Muscle of arm (tissue), 14 donors: Measurements from ENCODE around the gene ZNF791. TPM values are rescaled to one million over a fixed set of nuclear protein-coding genes. Genes with fewer than 3 reads are reported as not detected.
"Not testable (repeated sequence)": the region's sequence is repeated elsewhere in the genome, so short reads cannot be mapped to it uniquely, and the experiment has no call there.

ENCODE experiments used
- DNase-seq: peaks from one replicate; pipeline ENCODE4 v3.0.0-alpha.2; 2013
- long read RNA-seq, 11 donors: transcript quantifications; one replicate each; lab custom pipeline, GENCODE V29; 2026
- polyA plus RNA-seq, 12 donors: library from polyadenylated mRNA; unstranded; fragments of 120-200 nt; gene quantifications; one replicate each; pipeline ENCODE4 v1.2.1, GENCODE V29; 2013; ENCODE audit not compliant: insufficient read length in 12 of 12

ZNF791 gene
- 10 to 100 TPM; 11.9 to 92.2 (median 13.7) TPM for polyA plus RNA-seq
- long read RNA-seq, donor 1, full-length matches to known transcripts: 7 of 7 reads
- long read RNA-seq, donor 1, partial matches to known transcripts: 0 of 7 reads
- long read RNA-seq, donor 1, other reads (novel, unspliced or antisense): 0 of 7 reads
- long read RNA-seq, donor 2, full-length matches to known transcripts: 1 of 3,123 reads
- long read RNA-seq, donor 2, partial matches to known transcripts: 3,122 of 3,123 reads
- long read RNA-seq, donor 2, other reads (novel, unspliced or antisense): 0 of 3,123 reads
- long read RNA-seq, donor 3, full-length matches to known transcripts: 5 of 5 reads
- long read RNA-seq, donor 3, partial matches to known transcripts: 0 of 5 reads
- long read RNA-seq, donor 3, other reads (novel, unspliced or antisense): 0 of 5 reads
- long read RNA-seq, donor 4, full-length matches to known transcripts: 1 of 1 reads
- long read RNA-seq, donor 4, partial matches to known transcripts: 0 of 1 reads
- long read RNA-seq, donor 4, other reads (novel, unspliced or antisense): 0 of 1 reads
- long read RNA-seq, donor 5, full-length matches to known transcripts: 1 of 5,219 reads
- long read RNA-seq, donor 5, partial matches to known transcripts: 5,218 of 5,219 reads
- long read RNA-seq, donor 5, other reads (novel, unspliced or antisense): 0 of 5,219 reads
- long read RNA-seq, donor 6, full-length matches to known transcripts: 1 of 1,501 reads
- long read RNA-seq, donor 6, partial matches to known transcripts: 1,500 of 1,501 reads
- long read RNA-seq, donor 6, other reads (novel, unspliced or antisense): 0 of 1,501 reads
- long read RNA-seq, donor 7, full-length matches to known transcripts: 2 of 1,318 reads
- long read RNA-seq, donor 7, partial matches to known transcripts: 1,316 of 1,318 reads
- long read RNA-seq, donor 7, other reads (novel, unspliced or antisense): 0 of 1,318 reads
- long read RNA-seq, donor 8, full-length matches to known transcripts: 7 of 4,177 reads
- long read RNA-seq, donor 8, partial matches to known transcripts: 4,165 of 4,177 reads
- long read RNA-seq, donor 8, other reads (novel, unspliced or antisense): 5 of 4,177 reads
- long read RNA-seq, donor 9: 0 reads
- long read RNA-seq, donor 10, full-length matches to known transcripts: 5 of 2,576 reads
- long read RNA-seq, donor 10, partial matches to known transcripts: 2,571 of 2,576 reads
- long read RNA-seq, donor 10, other reads (novel, unspliced or antisense): 0 of 2,576 reads
- long read RNA-seq, donor 11, full-length matches to known transcripts: 3 of 3,326 reads
- long read RNA-seq, donor 11, partial matches to known transcripts: 3,101 of 3,326 reads
- long read RNA-seq, donor 11, other reads (novel, unspliced or antisense): 222 of 3,326 reads

- DNase-seq: peak; percentile 98
Measured at GRCh38 chr19:12610540-12611360, at the start of gene ZNF791, which contains the start of gene ZNF490. Gene ZNF791, plus strand, starts transcription at chr19:12610920. Its CDS starts 160 bp downstream, at chr19:12611080. Gene ZNF490, minus strand, starts transcription at chr19:12610813. Its CDS starts 133 bp downstream, at chr19:12610680.

DNA sequence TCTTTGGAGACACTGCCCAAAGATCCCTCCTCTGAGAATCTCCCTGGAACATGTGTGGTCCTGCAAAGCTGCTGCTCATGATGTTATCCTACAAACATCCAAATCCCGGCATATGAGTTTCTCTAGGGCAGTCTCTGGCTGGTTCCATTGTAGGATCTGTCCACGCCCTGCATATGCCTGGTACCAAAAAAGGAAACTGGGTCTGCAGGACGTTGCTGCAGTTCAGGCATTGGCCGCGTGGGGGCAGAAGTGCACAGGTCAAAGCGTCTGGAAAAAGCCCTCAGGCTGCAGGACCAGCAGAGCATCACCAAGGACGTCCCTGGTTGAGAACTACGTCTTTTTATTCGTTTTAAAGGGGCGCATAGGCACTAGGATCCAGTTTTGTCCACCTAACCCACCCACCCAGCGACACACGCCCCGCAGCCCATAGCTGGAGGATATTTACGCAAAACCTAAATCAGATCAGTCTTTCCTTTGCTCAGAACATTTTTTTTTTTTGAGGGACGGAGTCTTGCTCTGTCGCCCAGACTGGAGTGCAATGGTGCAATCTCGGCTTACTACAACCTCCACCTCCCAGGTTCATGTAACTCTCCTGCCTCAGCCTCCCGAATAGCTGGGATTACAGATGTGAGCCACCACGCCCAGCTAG is 46.6 kb upstream of the ZNF791 start:
- peak; percentile 87 for DNase-seq

DNA sequence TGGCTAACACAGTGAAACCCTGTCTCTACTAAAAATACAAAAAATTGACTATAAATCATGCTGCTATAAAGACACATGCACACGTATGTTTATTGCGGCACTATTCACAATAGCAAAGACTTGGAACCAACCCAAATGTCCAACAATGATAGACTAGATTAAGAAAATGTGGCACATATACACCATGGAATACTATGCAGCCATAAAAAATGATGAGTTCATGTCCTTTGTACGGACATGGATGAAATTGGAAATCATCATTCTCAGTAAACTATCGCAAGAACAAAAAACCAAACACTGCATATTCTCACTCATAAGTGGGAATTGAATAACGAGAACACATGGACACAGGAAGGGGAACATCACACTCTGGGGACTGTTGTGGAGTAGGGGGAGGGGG is 44.3 kb upstream of the ZNF791 start:
- DNase-seq: not testable (repeated sequence)

DNA sequence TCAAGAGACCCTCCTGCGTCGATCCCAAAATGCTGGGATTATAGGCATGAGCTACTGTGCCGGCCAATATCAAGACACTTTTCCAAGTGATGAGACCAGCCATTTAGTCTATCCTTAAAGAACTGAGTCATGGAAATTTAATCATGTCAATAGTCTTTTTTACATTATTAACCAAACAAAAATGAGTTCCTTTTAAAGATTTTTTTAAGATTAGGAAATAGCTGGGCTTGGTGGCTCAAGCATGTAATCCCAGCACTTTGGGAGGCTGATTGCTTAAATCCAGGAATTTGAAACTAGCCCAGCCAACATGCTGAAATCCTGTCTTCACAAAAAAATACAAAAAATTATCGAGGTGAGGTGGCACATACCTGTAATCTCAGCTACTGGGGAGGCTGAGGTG is 42.8 kb upstream of the ZNF791 start:
- no peak for DNase-seq

GRCh38 chr19:12574036-12574435 is 36.7 kb upstream of the ZNF791 start:
- no peak for DNase-seq

DNA sequence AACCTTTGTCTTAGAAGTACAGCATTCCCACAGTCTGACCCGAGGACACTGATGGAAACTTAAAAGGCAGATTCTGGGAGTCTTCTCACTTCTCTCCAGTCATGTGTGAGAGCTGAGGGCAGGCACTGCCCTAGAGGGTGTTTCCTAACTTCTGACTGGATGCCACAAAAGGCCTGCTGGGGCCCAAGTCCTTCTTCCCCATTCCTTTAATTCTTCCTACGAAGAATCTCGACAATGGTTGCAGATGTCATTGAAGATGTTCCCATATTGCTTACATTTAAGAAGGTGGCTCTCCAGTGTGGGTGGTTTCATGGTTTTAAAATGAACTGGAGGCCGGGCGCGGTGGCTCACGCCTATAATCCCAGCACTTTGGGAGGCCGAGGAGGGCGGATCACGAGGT is 32.1 kb upstream of the ZNF791 start:
- DNase-seq: no peak

DNA sequence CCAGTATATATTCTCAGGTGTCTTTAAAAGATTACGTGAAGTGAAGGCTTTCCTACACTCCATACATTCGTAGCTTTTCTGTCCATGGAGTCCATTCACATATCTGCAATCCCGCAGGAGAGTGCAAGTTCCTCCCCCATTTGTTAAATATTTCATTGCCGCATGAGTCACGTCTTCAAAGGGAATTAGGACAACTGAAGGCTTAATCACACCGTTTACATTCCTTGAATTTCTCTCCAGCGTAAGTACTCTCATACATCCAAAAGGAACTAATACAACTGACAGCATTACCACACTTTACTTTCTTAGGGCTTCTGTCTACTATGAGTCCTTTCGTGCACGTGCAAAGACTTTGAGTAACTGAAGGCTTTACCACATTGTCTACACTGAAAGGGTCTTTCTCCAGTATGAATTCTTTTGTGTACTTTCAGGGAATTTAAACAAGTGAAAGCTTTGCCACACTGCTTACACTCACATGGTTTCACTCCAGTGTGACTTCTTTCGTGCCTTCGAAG is 30.5 kb upstream of the ZNF791 start:
- DNase-seq: no peak

GRCh38 chr19:12581100-12581499 is 29.6 kb upstream of the ZNF791 start:
- no peak for DNase-seq

- DNase-seq: no peak
Measured at GRCh38 chr19:12596485-12596884, 14.2 kb upstream of the ZNF791 start.

DNA sequence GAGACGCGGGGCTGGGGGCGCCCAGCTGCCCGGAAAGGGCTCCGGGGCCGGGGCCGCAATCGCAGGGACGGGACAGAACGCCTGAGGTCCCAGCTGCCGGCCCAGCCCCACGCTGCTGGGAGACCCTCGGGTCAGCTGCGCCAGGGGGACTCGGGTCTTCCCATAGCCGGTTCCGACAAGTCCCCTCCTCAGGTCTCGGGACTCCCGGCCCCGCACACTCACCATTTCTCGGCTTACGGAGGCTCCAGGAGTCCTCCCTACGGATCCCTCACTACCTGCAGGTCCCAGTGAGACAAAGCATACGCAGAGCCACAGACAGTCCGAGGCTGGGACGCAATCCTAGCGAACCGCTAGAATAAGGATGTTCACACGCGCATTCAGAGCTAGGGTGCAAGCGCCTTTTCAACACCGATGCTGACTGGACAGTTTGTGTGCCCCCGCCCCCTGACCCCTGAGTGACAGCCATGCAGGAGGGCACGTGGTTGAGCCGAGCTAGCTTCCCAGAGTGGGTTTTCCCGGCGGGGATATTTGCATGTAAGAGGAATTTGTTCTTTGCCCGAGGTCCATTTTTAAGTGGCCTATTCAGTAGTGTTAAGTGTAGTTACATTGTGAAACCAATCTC is 13.7 kb upstream of the ZNF791 start:
- DNase-seq: no peak

DNA sequence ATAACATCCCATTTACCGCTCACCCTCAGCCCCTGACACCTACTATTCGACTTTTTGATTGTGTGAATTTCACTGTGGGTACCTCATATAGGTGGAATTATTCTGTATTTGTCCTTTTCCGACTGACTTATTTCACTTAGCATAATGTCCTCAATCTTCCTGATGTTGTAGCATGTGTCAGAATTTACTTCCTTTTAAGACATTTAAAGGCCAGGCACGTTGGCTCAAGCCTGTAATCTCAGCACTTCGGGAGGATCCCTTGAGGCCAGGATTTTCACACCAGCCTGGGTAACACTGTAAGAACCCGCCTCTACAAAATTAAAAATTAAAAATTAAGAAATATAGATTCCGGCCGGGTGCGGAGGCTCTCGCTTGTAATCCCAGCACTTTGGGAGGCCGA is 13.1 kb upstream of the ZNF791 start:
- no peak for DNase-seq

- no peak for DNase-seq
Measured at GRCh38 chr19:12603714-12604113, 7.0 kb upstream of the ZNF791 start.

DNA sequence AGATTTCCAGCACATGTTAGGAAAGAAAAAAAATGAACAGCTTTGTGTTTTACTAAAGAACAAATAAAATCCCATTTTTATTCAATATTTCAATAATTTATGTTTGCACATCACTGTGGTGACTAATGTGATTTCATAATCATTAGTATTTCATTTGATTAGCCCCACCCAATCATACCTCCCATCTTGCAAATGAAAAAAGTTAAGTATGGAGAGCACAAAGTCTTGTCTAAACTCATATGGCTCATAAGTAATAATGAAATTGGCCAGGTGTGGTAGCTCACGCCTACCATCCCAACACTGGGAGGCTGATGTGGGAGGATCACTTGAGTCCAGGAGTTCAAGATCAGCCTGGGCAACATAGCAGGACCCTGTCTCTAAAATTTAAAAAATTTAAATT is 3.9 kb upstream of the ZNF791 start:
- DNase-seq: no peak

DNA sequence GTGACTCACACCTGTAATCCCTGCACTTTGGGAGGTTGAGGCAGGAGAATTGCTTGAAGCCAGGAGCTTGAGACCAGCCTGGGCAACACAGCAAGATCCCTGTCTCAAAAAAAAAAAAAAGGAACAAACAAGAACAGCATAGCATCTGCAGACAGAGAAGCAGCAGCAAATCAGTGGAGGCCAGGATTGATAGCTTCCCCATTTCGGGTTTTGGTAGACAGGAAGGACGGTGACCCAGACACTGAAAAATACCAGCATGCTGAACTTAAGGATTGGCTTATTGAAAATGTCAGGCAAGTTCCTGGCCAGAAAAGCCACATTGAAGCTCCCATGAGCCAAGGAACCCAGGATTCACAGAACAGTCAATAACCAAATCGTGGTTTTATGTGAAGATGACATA is 3.1 kb upstream of the ZNF791 start:
- no peak for DNase-seq

DNA sequence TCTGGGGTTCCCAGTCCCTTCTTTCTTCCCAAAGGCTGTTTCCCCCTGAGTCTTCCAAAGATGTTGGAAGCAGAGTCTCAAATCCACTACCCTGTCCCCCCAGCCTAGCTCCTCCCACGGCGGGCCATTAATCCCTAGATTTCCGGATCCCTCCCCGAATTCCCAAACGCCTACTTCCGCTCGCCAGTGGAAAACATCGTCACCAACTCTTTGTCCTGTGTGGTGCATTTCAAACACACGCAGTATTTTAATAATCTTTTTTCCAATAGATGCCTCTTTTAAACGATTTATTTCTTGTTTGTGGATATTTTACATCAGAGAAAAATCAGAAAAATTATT is 610 bp downstream of the ZNF791 start:
- DNase-seq: peak; percentile 84

GRCh38 chr19:12617646-12618045 is 6.9 kb downstream of the ZNF791 start:
- no peak for DNase-seq

- DNase-seq: not testable (repeated sequence)
Measured at GRCh38 chr19:12621253-12622024, 10.7 kb downstream of the ZNF791 start.

DNA sequence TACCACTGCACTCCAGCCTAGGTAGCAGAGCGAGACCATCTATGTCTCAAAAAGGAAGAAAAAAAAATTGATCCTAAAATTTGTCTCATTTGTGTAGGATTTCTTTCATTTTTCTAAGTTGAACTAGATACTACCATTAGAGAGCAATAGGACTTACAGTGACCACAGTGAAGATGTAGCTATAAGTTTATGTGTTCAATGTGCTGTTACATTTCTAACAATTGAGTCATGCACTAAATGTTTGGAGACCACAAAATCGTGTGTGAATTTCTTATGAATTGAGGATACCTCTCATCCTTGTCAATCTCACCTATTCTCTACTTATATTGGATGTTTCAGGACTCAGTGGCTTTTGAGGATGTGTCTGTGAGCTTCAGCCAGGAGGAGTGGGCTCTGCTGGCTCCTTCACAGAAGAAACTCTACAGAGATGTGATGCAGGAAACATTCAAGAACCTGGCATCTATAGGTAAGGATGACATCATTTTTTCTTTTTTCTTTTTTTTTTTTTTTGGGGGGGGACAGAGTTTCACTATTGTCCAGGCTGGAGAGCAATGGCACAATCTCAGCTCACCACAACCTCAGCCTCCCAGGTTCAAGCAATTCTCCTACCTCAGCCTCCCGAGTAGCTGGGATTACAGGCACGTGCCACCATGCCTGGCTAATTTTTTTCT is 12.8 kb downstream of the ZNF791 start:
- DNase-seq: no peak
